CD4-positive, alpha-beta T cell treated with Interleukin-17A for 1 hour (primary cell): ENCODE results near the gene MYL10.

Experiments
- DNase-seq: peaks from one replicate; pipeline ENCODE4 v3.0.0-alpha.2; 2020

The MYL10 gene

GRCh38 chr7:101595246-101595645, 33.9 kb downstream of the MYL10 start:
- DNase-seq: no peak

GRCh38 chr7:101594790-101595189, 34.3 kb downstream of the MYL10 start:
- DNase-seq: no peak

- no peak for DNase-seq
Measured at GRCh38 chr7:101593556-101593955, 35.5 kb downstream of the MYL10 start.

GRCh38 chr7:101591504-101591903, 37.6 kb downstream of the MYL10 start:
- DNase-seq: no peak

GRCh38 chr7:101590663-101591435, 38.2 kb downstream of the MYL10 start:
- DNase-seq: no peak

GRCh38 chr7:101589976-101590662, 39.0 kb downstream of the MYL10 start:
- no peak for DNase-seq

- DNase-seq: no peak
Measured at GRCh38 chr7:101589052-101589451, 40.0 kb downstream of the MYL10 start.

- DNase-seq: no peak
Measured at GRCh38 chr7:101588131-101588935, 40.8 kb downstream of the MYL10 start.

- DNase-seq: no peak
Measured at GRCh38 chr7:101586906-101587677, 42.0 kb downstream of the MYL10 start.

- DNase-seq: no peak
Measured at GRCh38 chr7:101586078-101586905, 42.8 kb downstream of the MYL10 start.

- DNase-seq: no peak
Measured at GRCh38 chr7:101582971-101583370, 46.1 kb downstream of the MYL10 start.

- DNase-seq: no peak
Measured at GRCh38 chr7:101581891-101582290, 47.2 kb downstream of the MYL10 start.

- DNase-seq: no peak
Measured at GRCh38 chr7:101580596-101580995, 48.5 kb downstream of the MYL10 start.

GRCh38 chr7:101578552-101578951, 50.5 kb downstream of the MYL10 start:
- DNase-seq: no peak

- DNase-seq: no peak
Measured at GRCh38 chr7:101576998-101577397, 52.1 kb downstream of the MYL10 start.

- DNase-seq: no peak
Measured at GRCh38 chr7:101575721-101576120, 53.4 kb downstream of the MYL10 start.

- no peak for DNase-seq
Measured at GRCh38 chr7:101575168-101575567, 53.9 kb downstream of the MYL10 start.

GRCh38 chr7:101572156-101572555, 56.9 kb downstream of the MYL10 start:
- no peak for DNase-seq

GRCh38 chr7:101567230-101567629, 61.9 kb downstream of the MYL10 start:
- no peak for DNase-seq

GRCh38 chr7:101565601-101566209, 63.4 kb downstream of the MYL10 start:
- no peak for DNase-seq

- DNase-seq: no peak
Measured at GRCh38 chr7:101564778-101565211, 64.3 kb downstream of the MYL10 start.
